Ishikawa (cell line): ENCODE results near the gene GADL1.

Experiments used
- CEBPB ChIP-seq: IDR thresholded peaks from 2 replicates; pipeline ENCODE4 v1.6.1; 2012
- EGR1 ChIP-seq: IDR thresholded peaks from 2 replicates; pipeline ENCODE4 v1.6.1; 2012
- FOXM1 ChIP-seq: IDR thresholded peaks from 2 replicates; pipeline ENCODE4 v1.6.1; 2012; ENCODE audit warnings: low read depth, borderline replicate concordance
- NFIC ChIP-seq: IDR thresholded peaks from 2 replicates; pipeline ENCODE4 v1.6.1; 2012
- RAD21 ChIP-seq: IDR thresholded peaks from 2 replicates; pipeline ENCODE4 v1.6.1; 2012; ENCODE audit warnings: low read depth
- TAF1 ChIP-seq: IDR thresholded peaks from 2 replicates; pipeline ENCODE4 v1.6.1; 2012; ENCODE audit warnings: low read depth, mild to moderate bottlenecking
- TCF12 ChIP-seq: IDR thresholded peaks from 2 replicates; pipeline ENCODE4 v1.6.1; 2012; ENCODE audit warnings: low read depth
- TEAD4 ChIP-seq: IDR thresholded peaks from 2 replicates; pipeline ENCODE4 v1.6.1; 2012
- USF1 ChIP-seq: IDR thresholded peaks from 2 replicates; pipeline ENCODE4 v1.6.1; 2012
- YY1 ChIP-seq: IDR thresholded peaks from 2 replicates; pipeline ENCODE4 v1.6.1; 2012; ENCODE audit warnings: low read depth
- TF ChIP-seq, protein P1 (sequence below): IDR thresholded peaks from 2 replicates; pipeline ENCODE4 v1.6.1; 2012
- TF ChIP-seq, protein P2 (sequence below): IDR thresholded peaks from 2 replicates; pipeline ENCODE4 v1.6.1; 2012; ENCODE audit warnings: low read depth, mild to moderate bottlenecking

GRCh38 chr3:30720586-30721313 is 173.7 kb downstream of the GADL1 start:
- TF ChIP-seq, protein P1, sequence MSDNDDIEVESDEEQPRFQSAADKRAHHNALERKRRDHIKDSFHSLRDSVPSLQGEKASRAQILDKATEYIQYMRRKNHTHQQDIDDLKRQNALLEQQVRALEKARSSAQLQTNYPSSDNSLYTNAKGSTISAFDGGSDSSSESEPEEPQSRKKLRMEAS = no peak
- TF ChIP-seq TEAD4 = no peak
- TF ChIP-seq USF1 = no peak
- no peak for TF ChIP-seq RAD21
- no peak for TF ChIP-seq YY1
- TF ChIP-seq, protein P2, sequence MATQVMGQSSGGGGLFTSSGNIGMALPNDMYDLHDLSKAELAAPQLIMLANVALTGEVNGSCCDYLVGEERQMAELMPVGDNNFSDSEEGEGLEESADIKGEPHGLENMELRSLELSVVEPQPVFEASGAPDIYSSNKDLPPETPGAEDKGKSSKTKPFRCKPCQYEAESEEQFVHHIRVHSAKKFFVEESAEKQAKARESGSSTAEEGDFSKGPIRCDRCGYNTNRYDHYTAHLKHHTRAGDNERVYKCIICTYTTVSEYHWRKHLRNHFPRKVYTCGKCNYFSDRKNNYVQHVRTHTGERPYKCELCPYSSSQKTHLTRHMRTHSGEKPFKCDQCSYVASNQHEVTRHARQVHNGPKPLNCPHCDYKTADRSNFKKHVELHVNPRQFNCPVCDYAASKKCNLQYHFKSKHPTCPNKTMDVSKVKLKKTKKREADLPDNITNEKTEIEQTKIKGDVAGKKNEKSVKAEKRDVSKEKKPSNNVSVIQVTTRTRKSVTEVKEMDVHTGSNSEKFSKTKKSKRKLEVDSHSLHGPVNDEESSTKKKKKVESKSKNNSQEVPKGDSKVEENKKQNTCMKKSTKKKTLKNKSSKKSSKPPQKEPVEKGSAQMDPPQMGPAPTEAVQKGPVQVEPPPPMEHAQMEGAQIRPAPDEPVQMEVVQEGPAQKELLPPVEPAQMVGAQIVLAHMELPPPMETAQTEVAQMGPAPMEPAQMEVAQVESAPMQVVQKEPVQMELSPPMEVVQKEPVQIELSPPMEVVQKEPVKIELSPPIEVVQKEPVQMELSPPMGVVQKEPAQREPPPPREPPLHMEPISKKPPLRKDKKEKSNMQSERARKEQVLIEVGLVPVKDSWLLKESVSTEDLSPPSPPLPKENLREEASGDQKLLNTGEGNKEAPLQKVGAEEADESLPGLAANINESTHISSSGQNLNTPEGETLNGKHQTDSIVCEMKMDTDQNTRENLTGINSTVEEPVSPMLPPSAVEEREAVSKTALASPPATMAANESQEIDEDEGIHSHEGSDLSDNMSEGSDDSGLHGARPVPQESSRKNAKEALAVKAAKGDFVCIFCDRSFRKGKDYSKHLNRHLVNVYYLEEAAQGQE = no peak
- no peak for TF ChIP-seq TCF12
- TF ChIP-seq NFIC = no peak
- no peak for TF ChIP-seq EGR1
- TF ChIP-seq TAF1 = no peak
- no peak for TF ChIP-seq CEBPB
- TF ChIP-seq FOXM1 = no peak
